GM21526 (cell line): ENCODE measurements around the gene LGALS9B.
"Not testable (repeated sequence)": the region's sequence is repeated elsewhere in the genome, so short reads cannot be mapped to it uniquely, and the experiment has no call there.

Source experiments
- ATAC-seq: cut with Tn5 transposase; IDR thresholded peaks from one replicate; pipeline ENCODE4 v1.9.1; 2021; ENCODE audit warnings: moderate library complexity; ENCODE audit not compliant: unreplicated experiment, low FRiP score

LGALS9B gene

DNA sequence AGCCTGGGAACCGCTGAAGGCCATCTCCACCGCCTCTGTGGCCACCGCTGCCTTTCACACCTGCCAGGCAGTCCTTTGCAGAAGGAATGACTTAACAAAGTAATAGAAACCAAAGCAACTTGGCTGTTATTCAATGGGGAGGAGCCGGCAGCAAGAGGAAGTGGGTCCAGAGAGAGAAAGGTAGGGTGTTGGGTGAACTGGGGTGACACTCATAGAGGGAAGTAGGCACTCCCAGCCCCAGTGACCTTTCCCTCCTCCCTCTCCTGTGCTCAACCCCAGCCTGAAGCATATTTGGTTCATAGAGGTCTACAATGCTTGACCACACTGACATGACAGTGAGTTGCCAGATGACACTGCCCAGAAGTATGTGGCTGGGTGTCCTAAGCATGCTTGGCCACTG, at the start of gene LGALS9B:
LGALS9B (minus strand) TSS at position 93 of the 400 bp plus-strand sequence; CDS start at position 24, 69 bp downstream.
- ATAC-seq, result peak; percentile 56

DNA sequence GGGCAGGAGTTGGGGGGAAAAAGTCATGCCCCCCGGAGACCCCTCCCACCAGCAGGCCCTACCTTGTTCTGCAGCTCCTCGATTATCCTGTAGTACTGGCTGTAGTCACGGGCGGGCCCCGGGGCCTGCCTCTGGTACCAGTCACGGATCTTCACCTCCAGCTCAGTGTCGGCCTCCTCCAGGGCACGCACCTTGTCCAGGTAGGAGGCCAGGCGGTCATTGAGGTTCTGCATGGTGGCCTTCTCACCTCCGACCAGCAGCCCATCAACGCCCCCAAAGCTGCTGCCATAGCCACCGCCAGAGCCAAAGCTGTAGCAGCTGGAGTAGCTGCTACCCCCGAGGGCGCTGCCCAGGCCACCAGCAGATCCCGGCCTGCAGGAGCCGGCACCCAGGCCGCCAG, 49.6 kb upstream of the LGALS9B start:
- ATAC-seq, result not testable (repeated sequence)

GRCh38 chr17:20515099-20515498, 47.8 kb upstream of the LGALS9B start:
- not testable (repeated sequence) for ATAC-seq

- ATAC-seq, result not testable (repeated sequence)
Measured at GRCh38 chr17:20513539-20513938, 46.2 kb upstream of the LGALS9B start.

DNA sequence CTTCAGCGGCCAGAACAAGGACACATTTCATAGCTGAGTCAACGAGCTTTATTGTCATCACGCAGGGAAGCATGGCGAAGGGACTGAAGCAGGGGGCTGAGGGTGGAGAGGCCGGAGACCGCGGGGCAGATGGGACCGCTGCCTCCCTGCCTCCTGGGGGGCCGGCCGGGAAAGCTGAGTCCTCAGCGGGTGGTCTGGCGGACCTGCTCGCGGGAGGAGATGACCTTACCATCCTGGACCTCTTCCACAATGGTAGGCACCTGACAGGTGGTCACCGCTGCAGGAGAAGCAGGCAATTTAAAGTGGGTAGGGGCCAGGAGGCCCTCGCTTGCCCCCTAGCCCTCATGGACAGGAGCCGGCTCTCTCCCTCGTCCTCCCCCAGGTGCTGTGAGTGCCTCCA, 45.0 kb upstream of the LGALS9B start:
- not testable (repeated sequence) for ATAC-seq

DNA sequence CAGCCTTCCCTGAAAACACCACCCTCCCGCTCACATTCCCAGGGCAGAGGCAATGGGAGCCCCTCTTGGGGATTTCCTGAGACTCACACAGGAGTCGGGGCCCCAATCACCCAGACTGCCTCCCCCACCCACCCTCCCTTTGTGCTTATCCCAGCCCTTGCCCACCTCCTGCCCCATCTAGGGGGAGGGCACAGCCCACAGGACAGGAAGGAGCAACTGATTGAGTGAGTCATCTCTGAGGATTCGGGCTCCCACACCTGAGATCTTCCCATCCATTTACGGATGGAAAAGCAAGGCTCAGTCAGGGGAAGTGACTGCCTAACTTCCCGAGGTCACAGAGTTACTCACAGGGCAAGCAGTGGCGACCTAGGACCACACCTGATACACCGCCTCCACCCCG, 44.4 kb upstream of the LGALS9B start:
- not testable (repeated sequence) for ATAC-seq

DNA sequence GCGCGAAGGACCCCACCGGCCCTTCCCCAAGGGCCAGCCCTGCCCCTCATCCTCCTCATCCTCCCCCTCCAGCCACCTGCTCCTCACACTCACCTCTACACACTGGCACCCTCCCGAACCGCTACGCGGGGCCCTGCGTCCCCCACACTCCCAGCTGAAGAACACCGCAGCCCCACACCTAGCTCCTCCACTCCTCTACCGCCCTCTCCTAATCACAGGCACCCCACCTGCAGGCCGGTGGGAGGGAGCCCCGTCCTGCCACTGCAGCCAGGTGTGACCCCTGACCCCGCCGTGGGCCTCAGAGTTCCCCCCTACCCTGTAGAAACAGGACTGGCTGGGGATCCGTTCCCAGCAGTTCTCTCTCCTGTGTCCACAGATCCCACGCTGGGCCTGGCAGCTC, 38.0 kb upstream of the LGALS9B start:
- not testable (repeated sequence) for ATAC-seq

GRCh38 chr17:20504388-20505066, 37.2 kb upstream of the LGALS9B start:
- not testable (repeated sequence) for ATAC-seq

DNA sequence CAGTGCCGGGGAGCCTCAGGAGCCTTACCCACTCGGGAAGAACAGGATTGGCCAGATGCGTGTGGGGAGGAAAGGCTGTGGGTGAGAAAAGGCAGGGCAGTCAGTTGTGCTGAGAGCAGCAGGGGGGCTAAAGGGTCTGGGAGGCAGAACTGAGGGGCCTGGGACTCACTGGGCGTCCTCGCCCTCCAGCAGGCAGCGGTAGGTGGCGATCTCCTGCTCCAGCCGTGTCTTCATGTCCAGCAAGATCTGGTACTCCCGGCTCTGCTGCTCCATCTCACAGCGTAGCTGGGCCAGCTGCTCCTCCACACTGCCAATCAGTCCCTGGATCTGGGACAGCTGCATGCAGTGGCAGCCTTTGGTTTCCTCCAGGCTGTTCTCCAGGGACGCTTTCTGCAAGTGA, 34.6 kb upstream of the LGALS9B start:
- not testable (repeated sequence) for ATAC-seq

DNA sequence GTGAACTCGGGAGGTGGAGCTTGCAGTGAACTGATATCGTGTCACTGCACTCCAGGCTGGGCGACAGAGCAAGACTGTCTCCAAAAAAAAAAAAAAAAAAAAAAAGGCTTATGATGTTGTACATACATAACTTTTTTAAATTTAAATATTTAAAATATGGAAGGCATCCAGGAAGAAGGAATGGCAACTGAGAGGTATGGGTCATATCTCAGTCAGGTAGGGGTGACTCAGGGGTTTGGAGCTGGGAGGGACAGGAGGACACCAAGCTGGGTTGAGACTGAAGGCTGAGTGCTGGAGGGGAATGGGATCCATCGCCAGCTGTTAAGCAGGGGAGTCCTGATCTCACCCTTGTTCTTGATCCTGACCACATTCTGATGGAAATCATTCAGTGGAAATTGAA, 33.0 kb upstream of the LGALS9B start:
- not testable (repeated sequence) for ATAC-seq

- not testable (repeated sequence) for ATAC-seq
Measured at GRCh38 chr17:20495420-20495819, 28.1 kb upstream of the LGALS9B start.

DNA sequence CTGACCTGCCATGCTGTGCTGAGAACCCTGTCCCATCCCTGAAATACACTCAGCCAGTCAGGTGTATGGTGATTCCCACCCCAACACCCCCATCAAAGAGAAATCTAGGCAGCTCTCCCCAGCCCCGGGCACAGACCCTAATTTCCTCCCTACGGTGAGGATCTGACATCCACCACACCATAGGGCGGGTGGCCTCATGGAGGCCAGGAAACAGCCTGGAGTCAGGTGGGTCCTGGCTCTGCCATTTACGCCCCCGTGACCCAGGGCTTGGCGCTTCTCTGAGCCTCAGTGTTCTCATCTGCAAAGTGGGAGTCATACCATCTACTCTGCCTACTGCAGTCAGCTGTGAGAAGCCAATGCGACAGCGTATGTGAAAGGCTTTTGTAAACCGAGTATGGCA, 27.4 kb upstream of the LGALS9B start:
- ATAC-seq, result not testable (repeated sequence)

- not testable (repeated sequence) for ATAC-seq
Measured at GRCh38 chr17:20494147-20494546, 26.8 kb upstream of the LGALS9B start.

GRCh38 chr17:20492971-20493370, 25.6 kb upstream of the LGALS9B start:
- ATAC-seq, result not testable (repeated sequence)

GRCh38 chr17:20492099-20492498, 24.8 kb upstream of the LGALS9B start:
- ATAC-seq, result not testable (repeated sequence)

DNA sequence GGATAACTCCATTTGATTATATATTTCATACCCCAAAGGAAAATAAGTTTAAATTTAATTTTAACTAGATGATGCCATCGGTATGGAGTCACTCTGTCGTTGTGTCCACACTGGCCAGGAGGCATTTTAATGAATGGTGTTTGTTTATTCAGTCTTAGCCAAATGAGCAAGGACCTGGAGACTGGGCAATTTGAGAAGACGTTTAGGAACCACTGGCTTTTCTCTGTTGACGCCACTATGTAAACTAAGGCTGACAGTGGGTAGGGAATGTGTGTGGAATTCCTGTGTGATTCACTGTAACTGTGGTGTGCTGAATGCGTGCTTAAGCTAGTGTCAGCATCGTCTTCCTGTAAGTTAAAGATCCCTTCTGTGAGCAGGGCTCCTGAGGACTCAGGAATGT, 17.6 kb upstream of the LGALS9B start:
- ATAC-seq, result not testable (repeated sequence)

DNA sequence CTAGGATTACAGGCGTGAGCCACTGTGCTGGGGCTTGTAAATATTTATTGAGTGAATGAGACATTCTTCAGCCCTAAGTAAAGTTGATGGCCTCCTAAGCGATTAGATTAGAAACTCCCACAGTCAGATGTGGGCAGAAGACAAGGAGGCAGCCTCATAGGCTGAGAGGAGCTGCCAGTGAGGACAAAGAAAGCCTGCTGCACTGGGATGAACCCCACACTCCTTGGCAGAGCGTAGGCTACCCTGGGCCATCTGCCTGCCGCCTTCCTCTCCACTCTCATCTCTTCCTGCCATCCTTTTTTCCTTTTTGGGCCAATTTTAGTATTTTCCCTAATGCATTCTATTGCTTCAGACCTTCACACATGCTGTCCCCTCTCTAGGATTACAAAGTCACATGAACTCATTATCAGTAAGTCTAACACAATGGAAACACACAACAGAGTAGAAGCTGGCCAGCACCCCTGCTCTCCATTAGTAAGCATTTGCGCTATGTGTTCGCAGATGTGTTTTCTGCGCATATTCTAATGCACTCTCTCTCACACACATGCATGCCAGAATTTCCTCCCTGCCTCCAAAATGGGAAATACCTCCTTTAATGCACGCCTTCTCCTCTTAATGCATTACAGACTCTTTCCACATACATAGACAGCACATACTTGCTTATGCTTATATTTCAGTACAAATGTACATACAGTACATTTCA, 12.7 kb upstream of the LGALS9B start:
- ATAC-seq, result not testable (repeated sequence)

DNA sequence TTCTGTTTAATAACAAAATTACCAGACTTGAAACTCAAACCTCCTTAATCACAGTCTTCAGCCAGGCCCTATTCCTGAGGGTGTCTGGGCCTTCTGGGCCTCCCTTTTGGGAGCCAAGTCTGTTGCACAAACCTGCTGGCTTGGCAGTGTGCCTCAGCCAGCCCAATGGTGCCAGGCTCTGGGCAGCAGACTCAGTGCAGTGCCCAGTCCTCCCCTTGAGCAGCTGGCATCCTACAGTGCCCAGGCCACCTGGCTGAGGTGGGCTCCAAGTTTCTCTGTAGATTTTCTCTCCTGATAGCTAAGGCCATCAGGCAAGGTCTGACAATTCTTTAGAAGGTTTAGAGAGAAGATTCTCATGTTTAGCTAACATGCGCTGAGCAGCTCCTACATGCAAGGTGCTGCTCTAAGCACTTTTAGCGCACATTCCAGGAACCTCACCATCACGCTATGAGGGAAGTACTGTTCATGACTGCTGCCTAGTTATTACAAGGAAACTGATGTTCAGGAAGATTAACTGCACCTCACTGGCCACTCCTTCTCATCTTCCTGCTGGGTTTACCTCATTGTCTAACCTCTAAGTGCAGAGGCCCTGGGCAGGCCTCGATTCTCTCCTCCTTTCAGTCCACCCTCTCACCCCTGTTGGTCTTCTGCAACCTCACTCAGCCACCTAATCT, 10.2 kb upstream of the LGALS9B start:
- not testable (repeated sequence) for ATAC-seq

DNA sequence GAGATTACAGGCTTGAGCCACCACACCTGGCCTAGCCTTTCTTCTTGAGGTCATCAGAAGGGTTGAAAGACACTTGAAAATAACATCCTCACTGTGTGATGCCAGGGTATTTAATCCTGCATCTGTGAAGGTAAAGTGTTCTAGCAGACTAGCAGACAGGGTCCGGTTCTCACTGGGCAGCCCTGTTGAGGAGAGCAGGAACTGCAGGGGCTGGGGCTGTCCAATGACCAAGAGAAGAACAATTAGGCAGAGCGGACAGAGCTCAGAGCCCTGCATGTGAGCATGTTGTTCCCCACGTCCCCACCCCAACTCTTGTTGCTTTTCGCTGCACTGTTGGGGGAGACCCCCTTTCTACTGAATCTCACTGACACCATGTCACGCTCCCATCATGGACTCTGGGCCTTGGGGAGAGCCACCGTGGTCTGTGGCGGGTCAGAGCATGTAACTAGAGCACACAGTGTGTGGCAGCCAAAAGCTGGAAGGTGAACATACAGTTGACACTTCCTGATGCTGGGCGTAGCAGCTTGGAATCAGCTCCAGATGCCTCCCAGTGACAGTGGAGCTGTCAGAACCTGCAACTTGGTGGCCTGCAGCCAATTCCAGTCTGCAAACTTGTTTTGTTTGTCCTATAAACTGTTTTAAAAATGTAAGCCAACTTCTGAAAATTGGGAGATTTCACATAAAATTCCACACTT, 7.9 kb upstream of the LGALS9B start:
- ATAC-seq, result not testable (repeated sequence)

DNA sequence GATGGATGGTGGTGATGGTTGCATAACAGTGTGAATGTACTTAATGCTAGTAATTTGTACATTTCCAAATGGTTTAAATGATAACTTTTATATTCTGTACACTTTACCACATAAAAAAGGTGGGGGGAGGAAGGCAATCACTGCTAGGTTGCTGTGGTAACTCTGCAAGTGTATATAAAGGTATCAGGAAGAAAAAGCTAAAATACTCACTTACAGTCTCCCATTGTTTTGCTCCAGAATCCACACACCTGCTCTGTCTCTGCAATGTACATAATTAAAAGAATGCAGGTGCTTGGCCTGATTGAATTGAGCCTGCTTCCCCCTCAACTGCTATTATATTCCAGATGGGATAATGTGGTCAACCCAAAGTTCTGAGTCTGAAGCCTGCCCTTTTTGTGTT, 6.7 kb upstream of the LGALS9B start:
- ATAC-seq, result not testable (repeated sequence)

DNA sequence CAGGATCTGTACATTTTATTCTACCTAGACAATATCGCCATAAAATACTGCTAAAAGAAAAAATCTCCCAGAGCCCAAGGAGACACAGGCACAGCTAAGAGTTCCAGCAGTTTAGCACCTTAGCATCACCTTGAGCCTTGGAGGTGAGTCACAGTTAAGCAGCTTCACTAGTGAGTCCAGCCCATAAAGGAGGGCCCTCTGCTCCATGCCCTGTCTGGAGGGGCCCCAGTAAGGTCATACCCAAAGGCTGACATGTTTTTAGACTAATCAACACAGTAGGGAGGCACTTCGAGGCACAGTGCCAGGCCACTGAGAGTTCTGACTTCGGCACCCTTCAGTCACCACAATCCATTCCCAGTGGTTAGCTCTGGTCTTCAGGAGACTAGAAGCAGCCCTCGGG, 2.6 kb upstream of the LGALS9B start:
- not testable (repeated sequence) for ATAC-seq
